Measurements from ENCODE around the gene ATP1A2. TPM values are rescaled to one million over a fixed set of nuclear protein-coding genes. Genes with fewer than 3 reads are reported as not detected.

Gene ATP1A2
- total and polyA plus RNA-seq, 2 of the 8 experiments (the other 6 are each of a cell fraction or from before 2014, with no cell fraction given), result 39.7 to 40.8 TPM

DNA sequence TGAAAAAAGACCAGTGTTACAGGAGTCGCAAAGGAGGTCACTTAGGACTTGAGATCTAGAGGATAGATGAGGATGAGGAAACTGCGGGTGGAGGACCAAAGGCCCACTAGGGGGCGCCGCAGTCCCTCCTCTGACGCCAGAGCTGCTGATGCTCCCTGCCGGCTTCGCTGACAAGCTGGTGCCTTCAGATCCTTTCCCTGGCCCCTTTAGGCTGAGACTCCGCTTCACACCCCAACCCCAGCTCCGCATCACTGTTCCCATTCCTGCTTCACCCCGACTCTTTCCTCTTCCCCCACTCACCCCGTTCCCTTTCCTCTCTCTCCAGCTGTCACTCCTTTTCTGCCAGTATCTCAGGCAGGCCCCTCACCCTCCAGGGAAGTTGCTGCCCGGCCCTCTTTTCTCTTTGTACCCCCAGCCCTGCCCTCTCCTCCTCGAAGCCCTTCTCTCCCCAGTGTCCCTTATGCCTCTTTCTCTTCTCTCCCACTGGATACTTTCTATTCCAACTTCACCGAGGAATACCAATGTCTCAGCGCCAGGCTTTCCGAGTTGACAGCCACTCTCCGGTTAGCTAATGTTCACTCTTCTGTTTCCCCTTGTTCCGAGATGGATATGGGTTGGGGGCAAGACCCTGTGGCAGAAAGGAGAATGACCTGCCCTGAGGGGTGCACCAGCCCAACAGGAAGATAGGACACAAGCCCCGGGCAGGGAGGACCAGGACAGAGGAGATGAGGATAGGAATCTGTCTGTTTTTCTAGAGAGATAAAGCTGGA lies 29.7 kb upstream of the ATP1A2 start (continued):
- TF ChIP-seq, protein P1, sequence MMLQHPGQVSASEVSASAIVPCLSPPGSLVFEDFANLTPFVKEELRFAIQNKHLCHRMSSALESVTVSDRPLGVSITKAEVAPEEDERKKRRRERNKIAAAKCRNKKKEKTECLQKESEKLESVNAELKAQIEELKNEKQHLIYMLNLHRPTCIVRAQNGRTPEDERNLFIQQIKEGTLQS (IDR thresholded peaks at IDR 0.05; ENCODE audit: insufficient read depth, low read depth, low read length), result 0 out of 2 replicates have a peak, but pooled peaks have one; percentile 33
- TF ChIP-seq, protein P2, sequence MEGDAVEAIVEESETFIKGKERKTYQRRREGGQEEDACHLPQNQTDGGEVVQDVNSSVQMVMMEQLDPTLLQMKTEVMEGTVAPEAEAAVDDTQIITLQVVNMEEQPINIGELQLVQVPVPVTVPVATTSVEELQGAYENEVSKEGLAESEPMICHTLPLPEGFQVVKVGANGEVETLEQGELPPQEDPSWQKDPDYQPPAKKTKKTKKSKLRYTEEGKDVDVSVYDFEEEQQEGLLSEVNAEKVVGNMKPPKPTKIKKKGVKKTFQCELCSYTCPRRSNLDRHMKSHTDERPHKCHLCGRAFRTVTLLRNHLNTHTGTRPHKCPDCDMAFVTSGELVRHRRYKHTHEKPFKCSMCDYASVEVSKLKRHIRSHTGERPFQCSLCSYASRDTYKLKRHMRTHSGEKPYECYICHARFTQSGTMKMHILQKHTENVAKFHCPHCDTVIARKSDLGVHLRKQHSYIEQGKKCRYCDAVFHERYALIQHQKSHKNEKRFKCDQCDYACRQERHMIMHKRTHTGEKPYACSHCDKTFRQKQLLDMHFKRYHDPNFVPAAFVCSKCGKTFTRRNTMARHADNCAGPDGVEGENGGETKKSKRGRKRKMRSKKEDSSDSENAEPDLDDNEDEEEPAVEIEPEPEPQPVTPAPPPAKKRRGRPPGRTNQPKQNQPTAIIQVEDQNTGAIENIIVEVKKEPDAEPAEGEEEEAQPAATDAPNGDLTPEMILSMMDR (IDR thresholded peaks at IDR 0.05; ENCODE audit: control extremely low read depth in 1 of 3, insufficient read depth in 1 of 3, low read depth in 1 of 3, low read length in 3 of 3), result peak; percentile 91 to 99 (median 95)
- TF ChIP-seq SIN3A (conservative IDR thresholded peaks at IDR 0.05 in 1 of 2, IDR thresholded peaks at IDR 0.05 in 1 of 2; ENCODE audit: low read depth in 1 of 2, low read length in 2 of 2), result peak in 1 of 2 experiments; percentile 78; a peak in 2 of 4 replicates
